Dendritic cell treated with granulocyte-macrophage colony-stimulating factor and Interleukin-4, amounts not matched to agents 40 ng/mL and 50 ng/mL, for 4 days (primary cell): ENCODE data around the gene NAA38.

Experiments
- H3K27ac Mint-ChIP-seq: one replicate; pipeline ENCODE4 v1.8.0; 2022; ENCODE audit warnings: mild to moderate bottlenecking, mixed read lengths
- H3K27me3 Mint-ChIP-seq: one replicate; pipeline ENCODE4 v1.8.0; 2022; ENCODE audit warnings: mild to moderate bottlenecking, mixed read lengths
- H3K36me3 Mint-ChIP-seq: one replicate; pipeline ENCODE4 v1.8.0; 2022; ENCODE audit warnings: low read depth, mixed read lengths
- H3K4me1 Mint-ChIP-seq: one replicate; pipeline ENCODE4 v1.8.0; 2022; ENCODE audit warnings: low read depth, mixed read lengths
- H3K4me3 Mint-ChIP-seq: one replicate; pipeline ENCODE4 v1.8.0; 2022; ENCODE audit warnings: mild to moderate bottlenecking, moderate library complexity, mixed read lengths
- H3K9me3 Mint-ChIP-seq: one replicate; pipeline ENCODE4 v1.8.0; 2022; ENCODE audit warnings: mixed read lengths
- intact Hi-C: fragments of 100-400 bp; cut with micrococcal nuclease; formaldehyde crosslinking; loops from one replicate; pipeline ENCODE4 v1.15.0; 2022

Gene NAA38

DNA sequence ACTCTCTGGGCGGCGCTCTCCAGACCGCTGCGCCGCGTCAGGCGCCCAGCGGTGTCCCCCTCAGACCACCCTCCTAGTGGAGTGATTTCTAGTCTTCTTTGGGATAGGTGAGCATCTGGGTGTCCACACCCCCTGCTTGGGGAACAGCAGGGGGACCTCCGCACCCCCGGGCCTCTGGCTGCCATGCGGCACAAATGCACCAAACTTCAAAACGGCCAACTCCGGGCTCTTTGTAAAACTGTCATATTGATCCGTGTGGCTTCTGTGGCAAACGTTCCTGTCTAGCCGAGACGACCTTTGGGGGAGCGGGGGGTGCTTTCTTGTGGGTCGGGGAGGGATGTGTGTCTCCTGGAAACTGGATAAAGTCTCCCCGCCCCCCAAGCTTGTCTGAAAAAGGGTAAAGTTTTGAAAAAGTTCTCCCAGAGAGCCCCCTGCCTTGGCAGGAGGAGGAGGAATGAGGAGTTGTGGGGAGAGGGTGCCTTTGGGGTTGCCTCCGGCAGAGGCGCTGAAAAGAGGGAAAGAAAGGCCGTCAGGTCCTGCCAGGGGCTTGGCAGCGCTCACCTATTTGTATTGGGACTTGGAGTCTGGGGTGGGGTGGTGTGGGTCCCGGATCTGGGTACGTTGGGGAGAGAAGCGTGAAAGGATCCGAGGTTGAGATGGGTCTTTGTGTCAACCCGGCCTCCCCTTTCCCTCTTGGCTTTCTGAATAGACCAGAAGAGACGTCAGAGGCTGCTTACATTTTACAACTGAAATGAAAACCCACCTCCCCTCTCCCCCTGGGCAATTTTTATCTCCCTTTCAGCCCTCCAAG lies 29.1 kb upstream of the NAA38 start:
- no peak overlapping the region for H3K27ac Mint-ChIP-seq
- peaks cover 27% of the 10 kb centered on the region for H3K36me3 Mint-ChIP-seq
- H3K4me1 Mint-ChIP-seq, result no peaks in the 10 kb centered on the region
- H3K4me3 Mint-ChIP-seq, result no peak overlapping the region
- H3K9me3 Mint-ChIP-seq, result no peaks in the 10 kb centered on the region
- intact Hi-C loops, result loop anchor here (5.0 kb wide), 1 partner anchor 46 kb away; the partner anchor contains the start of genes CNTROB and TRAPPC1
- H3K27me3 Mint-ChIP-seq, result no peaks in the 10 kb centered on the region

DNA sequence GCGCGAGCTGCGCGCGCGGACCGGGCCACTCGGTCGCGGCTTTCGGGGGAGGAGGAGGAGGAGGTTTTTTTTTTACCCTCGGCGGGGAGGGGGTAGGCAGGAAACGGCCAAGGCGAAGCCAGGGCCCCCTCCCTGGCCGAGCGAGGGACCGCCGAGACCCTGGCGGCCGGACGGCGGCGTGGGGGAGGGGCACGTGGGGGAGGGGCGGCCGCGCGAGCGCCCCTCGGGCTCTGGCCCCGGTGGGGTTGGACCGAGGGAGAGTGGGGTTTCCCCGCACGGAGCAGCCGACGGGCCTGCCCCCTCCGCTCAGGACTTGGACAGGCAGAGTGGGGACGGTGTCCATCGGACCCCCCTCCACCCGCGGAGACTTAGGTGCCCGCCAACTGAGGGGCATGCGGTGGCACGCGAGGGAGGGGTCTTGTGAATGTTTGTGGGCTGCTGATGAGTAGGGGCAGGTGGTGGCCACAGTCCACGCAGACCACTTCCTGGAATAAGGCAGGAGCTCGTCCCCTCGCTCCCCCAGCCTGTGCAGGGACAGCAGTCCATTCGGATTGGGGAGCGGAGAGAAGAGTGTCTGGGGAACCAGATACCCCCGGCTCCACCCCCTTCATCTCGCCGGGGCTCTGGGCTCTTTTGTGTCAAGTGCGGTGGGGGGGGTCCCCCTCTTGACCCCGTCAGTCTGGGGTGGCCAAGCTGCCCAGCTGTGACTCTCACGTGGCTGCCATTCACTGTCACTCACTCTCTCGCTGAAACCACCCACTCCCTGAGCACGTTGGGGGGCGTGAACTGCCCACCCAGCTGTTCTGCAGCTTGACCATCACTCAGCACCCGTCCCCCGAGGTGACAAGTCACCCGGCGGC lies 28.2 kb upstream of the NAA38 start:
- intact Hi-C loops, result loop anchor here (5.0 kb wide), 1 partner anchor 47 kb away; the partner anchor contains the start of genes CNTROB and TRAPPC1
- no peak overlapping the region for H3K27ac Mint-ChIP-seq
- no peak overlapping the region for H3K4me3 Mint-ChIP-seq
- H3K36me3 Mint-ChIP-seq, result peaks cover 18% of the 10 kb centered on the region
- no peaks in the 10 kb centered on the region for H3K27me3 Mint-ChIP-seq
- H3K4me1 Mint-ChIP-seq, result no peaks in the 10 kb centered on the region
- H3K9me3 Mint-ChIP-seq, result no peaks in the 10 kb centered on the region

DNA sequence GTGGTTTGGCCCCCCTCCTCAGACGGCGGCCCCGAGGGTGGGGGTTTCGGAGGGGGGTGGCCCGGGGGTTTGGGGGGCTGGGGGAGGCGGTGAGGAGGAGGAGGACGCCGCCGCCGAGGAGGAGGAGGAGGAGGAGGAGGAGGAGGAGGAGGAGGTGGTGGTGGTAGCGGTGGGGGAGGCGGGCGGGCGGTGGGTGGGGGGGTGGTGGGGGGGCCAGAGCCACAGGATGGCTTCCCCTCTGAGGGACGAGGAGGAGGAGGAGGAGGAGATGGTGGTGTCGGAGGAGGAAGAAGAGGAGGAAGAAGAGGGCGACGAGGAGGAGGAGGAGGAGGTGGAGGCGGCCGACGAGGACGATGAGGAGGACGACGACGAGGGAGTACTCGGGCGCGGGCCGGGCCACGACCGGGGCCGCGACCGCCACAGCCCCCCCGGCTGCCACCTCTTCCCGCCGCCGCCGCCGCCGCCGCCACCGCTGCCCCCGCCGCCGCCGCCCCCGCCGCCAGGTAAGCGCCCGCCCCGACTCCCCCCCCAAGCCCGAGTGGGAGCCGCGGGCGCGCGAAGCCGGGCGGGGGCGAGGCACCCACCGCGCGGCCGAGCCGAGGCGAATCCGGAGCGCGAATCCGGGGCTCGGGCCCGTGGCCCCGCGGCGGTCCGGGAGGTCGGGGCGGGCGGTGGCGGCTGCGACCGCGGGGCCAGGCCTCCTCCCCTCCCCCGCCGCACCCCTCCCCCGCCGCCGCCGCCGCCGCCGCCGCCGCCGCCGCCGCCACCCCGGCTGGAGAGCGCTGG lies 27.4 kb upstream of the NAA38 start:
- H3K36me3 Mint-ChIP-seq, result peaks cover 10% of the 10 kb centered on the region
- peak overlapping the region; percentile 75 for H3K4me3 Mint-ChIP-seq
- H3K27ac Mint-ChIP-seq, result peak overlapping the region; percentile 60

DNA sequence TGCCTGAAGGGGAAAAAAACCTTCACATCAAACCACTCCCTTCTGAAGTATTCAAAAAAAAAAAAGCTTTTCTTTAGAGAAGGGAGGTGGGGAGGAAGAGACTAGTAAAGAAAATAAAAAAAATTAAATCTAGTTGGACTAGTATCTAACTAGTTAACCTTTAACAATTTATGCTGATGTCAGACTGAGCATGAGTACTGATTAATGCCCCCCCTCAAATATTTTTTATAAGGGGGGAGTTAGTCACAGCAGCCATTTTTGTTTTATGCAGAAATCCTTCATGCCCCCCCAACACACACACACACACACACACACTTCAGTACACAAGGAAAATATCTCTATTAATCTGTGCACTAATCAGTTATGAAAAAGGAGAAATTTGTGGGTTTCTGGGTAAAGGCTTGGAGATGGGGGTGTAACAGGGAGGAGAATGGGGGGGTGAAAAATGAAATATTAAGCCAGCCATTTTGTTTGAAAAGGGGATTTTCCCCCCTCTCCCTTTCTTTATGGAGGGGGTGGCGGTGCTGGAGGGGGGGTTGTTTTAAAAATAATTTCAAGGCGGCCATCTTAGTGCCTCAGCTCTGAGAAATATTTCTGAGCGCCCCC lies 26.5 kb upstream of the NAA38 start:
- Mint-ChIP-seq H3K27ac (peak overlapping the region; percentile 60), H3K9me3 (no peaks in the 10 kb centered on the region), H3K4me1 (no peaks in the 10 kb centered on the region), H3K4me3 (peak overlapping the region; percentile 39), H3K36me3 (peaks cover 6% of the 10 kb centered on the region), H3K27me3 (no peaks in the 10 kb centered on the region)
- intact Hi-C loops, result no loop called here

More for the DNA sequence above, 27.4 kb upstream of the NAA38 start:
- Mint-ChIP-seq H3K4me1 (no peaks in the 10 kb centered on the region), H3K9me3 (no peaks in the 10 kb centered on the region), H3K27me3 (no peaks in the 10 kb centered on the region)
- intact Hi-C loops, result loop anchor here (5.0 kb wide), 1 partner anchor 48 kb away; the partner anchor contains the start of genes CNTROB and TRAPPC1

DNA sequence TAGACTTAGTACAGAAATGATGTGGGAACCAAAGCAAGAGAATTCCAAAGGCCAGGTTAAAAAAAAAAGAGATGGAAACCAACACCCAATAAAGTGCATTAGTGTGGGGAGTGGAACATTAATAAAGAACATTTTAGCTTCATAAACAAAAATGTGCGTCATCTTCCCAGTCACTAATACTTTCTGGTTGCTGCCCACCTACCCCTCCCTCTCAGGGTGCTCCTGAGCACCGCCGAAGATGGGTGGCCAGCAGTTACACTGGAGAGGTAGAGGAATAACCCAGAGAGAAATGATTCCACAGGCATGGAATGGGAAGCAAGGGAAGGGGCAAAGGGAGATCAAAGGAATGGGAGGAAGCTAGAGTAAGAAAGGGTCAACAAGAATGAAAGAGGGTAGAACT lies 25.3 kb upstream of the NAA38 start:
- Mint-ChIP-seq H3K36me3 (peaks cover 6% of the 10 kb centered on the region), H3K27me3 (no peaks in the 10 kb centered on the region), H3K9me3 (no peaks in the 10 kb centered on the region), H3K4me1 (no peaks in the 10 kb centered on the region), H3K4me3 (no peak overlapping the region), H3K27ac (no peak overlapping the region)
- intact Hi-C loops, result no loop called here

DNA sequence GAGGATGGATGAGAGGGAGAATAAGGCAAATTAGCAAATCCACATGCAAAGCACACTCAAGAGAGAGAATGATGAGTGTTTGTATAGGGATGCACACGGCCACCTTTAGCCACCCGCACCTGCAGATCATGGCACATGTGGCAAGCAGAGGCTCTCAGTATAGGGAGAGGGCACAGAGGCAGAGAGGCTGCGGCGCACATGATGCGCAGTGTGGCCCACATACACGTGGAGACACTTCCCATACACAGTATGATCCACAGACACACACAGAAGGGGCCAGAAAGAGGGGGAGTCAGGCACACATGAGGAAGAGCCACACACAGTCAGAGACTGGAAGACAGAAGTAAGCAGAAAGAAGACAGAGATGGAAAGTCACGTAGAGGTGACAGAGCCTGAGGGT lies 24.7 kb upstream of the NAA38 start:
- no peaks in the 10 kb centered on the region for H3K9me3 Mint-ChIP-seq
- H3K27me3 Mint-ChIP-seq, result no peaks in the 10 kb centered on the region
- peaks cover 6% of the 10 kb centered on the region for H3K36me3 Mint-ChIP-seq
- no peak overlapping the region for H3K27ac Mint-ChIP-seq
- intact Hi-C loops, result no loop called here
- H3K4me3 Mint-ChIP-seq, result no peak overlapping the region
- H3K4me1 Mint-ChIP-seq, result no peaks in the 10 kb centered on the region

DNA sequence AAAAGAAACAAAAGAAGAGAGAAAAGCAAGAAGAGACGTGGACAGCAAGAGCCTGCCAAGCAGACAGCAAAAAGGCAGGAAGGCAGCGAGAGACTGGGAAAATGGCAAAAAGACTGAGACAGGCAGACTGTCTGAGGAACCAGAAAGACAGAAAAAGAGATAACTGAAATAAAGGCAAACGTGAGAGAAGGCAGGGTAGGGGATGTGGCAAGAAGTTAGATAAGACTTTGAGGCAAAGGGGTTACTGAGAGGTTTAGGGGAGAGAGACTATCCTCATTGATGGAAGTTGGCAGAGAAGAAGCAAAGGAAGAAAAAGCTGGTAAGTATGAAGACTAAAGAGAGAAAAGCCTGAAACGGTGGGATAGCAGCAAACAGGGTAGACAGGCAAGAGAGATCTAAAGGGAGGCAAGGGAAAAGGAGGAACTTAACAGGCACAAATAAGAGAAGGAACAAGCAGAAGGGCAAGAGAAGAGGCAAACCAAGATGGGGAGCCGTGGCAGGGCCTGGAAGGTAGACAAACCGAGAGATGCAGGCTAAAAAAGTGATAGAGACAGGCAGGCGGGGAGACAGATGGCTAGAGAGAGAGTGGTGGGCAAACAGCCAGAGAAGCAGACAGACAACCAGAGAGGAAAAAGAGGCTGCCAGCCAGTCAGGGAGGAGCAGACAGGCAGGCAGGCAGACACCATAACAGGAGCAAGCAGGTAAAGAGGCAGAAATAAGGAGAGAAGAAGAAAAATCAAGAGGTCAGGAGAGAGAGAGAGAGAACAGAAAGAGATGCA lies 24.1 kb upstream of the NAA38 start:
- Mint-ChIP-seq H3K4me3 (no peak overlapping the region), H3K27me3 (no peaks in the 10 kb centered on the region), H3K27ac (no peak overlapping the region), H3K36me3 (peaks cover 6% of the 10 kb centered on the region), H3K4me1 (peaks cover 3% of the 10 kb centered on the region), H3K9me3 (no peaks in the 10 kb centered on the region)
- intact Hi-C loops, result no loop called here

DNA sequence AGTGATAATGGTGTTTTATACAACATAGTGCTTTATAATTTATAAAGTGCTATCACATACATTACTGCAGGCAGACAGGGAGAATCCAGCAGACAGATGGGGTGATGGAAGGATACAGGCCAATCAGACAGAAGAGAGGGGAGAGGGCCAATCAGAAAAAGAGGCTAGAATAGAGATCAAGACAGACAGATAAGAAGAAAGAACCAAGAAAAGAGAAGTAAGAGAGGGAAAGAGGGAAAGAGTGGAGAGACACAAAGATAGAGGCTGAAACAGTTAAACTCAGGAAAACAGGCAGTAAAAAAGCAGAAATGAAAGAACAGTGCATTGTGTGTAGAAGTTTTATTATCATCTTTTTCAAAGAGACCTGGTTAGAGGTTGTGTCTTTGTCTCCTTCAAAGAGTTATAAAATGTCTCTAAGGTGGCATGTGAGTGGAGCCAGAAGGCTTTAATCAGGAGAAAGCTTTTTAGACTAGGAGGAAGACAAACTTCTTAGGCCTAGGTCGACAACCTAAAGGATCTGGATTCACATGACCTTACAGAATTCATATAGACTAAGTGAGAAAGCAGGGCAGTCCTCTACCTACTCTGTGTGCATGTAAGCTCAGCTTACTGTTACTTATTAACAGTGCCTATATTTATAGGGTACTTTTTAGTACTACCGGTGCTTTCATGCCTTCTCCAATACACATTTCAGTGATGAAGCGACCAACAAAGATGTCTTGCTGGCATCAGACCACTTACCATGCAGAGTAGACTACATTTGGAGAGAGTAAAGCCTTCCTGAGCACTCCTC lies 22.9 kb upstream of the NAA38 start:
- H3K36me3 Mint-ChIP-seq, result no peaks in the 10 kb centered on the region
- H3K27me3 Mint-ChIP-seq, result no peaks in the 10 kb centered on the region
- peaks cover 13% of the 10 kb centered on the region for H3K4me1 Mint-ChIP-seq
- H3K9me3 Mint-ChIP-seq, result no peaks in the 10 kb centered on the region
- intact Hi-C loops, result no loop called here
- no peak overlapping the region for H3K27ac Mint-ChIP-seq
- H3K4me3 Mint-ChIP-seq, result no peak overlapping the region

DNA sequence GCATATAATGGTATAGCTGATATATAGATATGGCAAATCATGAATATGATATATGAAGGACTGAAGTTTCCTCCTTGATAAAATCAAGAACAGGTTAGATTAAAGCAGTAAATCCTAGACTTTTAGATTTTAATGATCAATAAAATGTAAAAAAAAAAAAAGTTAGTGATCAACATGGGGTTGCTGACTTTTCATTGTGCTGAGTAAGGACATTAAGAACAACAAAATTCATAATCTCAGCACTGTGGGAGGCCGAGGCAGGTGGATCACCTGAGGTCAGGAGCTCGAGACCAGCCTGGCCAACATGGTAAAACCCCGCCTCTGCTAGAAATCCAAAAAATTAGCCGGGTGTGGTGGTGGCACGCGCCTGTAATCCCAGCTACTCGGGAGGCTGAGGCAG lies 20.9 kb upstream of the NAA38 start:
- intact Hi-C loops, result no loop called here
- Mint-ChIP-seq H3K36me3 (no peaks in the 10 kb centered on the region), H3K9me3 (no peaks in the 10 kb centered on the region), H3K4me1 (peaks cover 26% of the 10 kb centered on the region), H3K4me3 (no peak overlapping the region), H3K27ac (no peak overlapping the region), H3K27me3 (no peaks in the 10 kb centered on the region)

DNA sequence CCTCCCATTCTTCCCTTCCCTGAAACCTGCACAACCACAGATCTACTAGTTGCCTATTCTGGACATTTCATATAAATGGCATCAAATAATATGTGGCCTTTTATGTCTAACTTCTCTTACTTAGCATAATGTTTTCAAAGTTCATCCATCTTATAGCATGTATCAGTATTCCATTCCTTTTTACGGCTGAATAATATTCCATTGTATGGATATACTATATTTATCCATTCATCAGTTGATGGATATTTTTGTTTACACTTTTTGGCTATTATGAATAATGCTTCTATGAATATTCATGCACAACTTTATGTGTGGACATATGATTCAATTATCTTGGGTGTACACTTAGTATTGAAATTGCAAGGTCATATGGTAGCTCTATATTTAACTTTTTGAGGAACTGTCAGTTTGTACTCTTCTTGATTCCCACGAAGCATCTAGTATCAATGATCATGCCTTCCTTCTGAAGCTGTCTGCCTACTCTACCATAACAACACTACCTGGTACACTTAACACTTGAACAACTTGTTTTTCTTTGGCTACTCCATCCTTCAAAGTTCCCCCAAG lies 18.5 kb upstream of the NAA38 start:
- Mint-ChIP-seq H3K4me3 (no peak overlapping the region), H3K27me3 (no peaks in the 10 kb centered on the region), H3K9me3 (no peaks in the 10 kb centered on the region), H3K27ac (no peak overlapping the region), H3K4me1 (peaks cover 42% of the 10 kb centered on the region), H3K36me3 (no peaks in the 10 kb centered on the region)
- intact Hi-C loops, result no loop called here

DNA sequence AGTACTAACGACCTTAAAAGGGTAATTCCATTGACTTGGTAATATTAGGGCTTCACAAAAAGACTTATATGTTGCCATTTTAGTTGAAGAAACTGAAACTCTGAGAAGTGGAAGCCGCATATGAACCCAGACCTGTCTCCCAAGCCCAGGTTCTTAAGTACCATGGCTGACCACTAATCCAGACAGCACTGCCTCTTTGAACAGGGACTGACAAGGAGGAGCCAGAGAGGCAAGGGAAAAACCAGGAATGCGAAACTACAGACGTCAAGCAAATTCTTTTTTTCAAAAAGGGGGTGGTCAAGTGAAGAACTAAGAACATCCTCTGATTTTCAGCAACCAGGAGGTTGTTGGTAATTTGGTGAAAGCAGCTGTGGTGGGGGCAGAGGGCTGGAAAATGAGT lies 15.7 kb upstream of the NAA38 start:
- Mint-ChIP-seq H3K9me3 (no peaks in the 10 kb centered on the region), H3K4me1 (peaks cover 50% of the 10 kb centered on the region), H3K4me3 (no peak overlapping the region), H3K27ac (peak overlapping the region; percentile 4), H3K27me3 (no peaks in the 10 kb centered on the region), H3K36me3 (no peaks in the 10 kb centered on the region)
- intact Hi-C loops, result no loop called here

DNA sequence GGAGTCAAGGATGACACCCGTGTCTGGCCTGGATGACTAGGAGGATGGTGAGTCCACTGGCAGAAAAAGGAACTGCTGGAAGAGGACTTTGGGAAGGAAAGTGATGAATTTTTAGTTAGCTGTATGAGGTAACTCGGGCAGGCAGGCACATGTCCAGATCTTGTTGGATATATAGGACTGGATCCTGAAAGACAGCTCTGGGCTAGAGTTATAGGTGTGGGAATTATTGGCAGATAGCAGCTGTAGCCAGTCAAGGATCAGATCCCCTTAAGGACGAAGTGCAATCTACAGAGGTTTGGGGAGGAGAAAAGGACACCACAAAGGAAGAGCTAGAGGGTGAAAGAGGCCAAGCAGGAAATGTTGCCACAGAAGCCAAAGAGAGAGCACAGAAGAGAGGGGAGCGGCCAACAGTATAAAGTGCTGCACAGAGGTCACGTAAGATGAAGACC lies 10.5 kb upstream of the NAA38 start:
- H3K4me1 Mint-ChIP-seq, result peaks cover 29% of the 10 kb centered on the region
- H3K27me3 Mint-ChIP-seq, result no peaks in the 10 kb centered on the region
- intact Hi-C loops, result no loop called here
- no peaks in the 10 kb centered on the region for H3K36me3 Mint-ChIP-seq
- H3K4me3 Mint-ChIP-seq, result no peak overlapping the region
- H3K27ac Mint-ChIP-seq, result peak overlapping the region; percentile 59
- no peaks in the 10 kb centered on the region for H3K9me3 Mint-ChIP-seq
